Neural cell (in vitro differentiated cells): Measurements from ENCODE around the gene LEMD2. TPM values are rescaled to one million over a fixed set of nuclear protein-coding genes. Genes with fewer than 3 reads are reported as not detected.
A peak's percentile ranks its signal among the peaks of the same experiment; 100 is the strongest.

Experiments
- H2AFZ ChIP-seq: fragments of 200-600, 300-800 bp; sonication (generic), shearing (Covaris generic); 2 replicates; pipeline ENCODE4 v1.6.0; 2014; ENCODE audit warnings: low read depth, mild to moderate bottlenecking, antibody characterized with exemption, low read length, moderate library complexity
- H3F3A ChIP-seq: fragments of 200-600 bp; shearing (Covaris generic); 2 replicates; pipeline ENCODE4 v1.6.1; 2016; ENCODE audit warnings: mild to moderate bottlenecking, moderate library complexity, mixed read lengths, antibody characterized with exemption, low read length; ENCODE audit not compliant: insufficient read depth, poor library complexity, severe bottlenecking
- H3K27ac ChIP-seq: fragments of 200-600, 300-800 bp; sonication (generic), shearing (Covaris generic); 2 replicates; pipeline ENCODE4 v1.5.1; 2014; ENCODE audit warnings: mild to moderate bottlenecking, low read length, moderate library complexity
- H3K27me3 ChIP-seq: fragments of 300-800, 200-600 bp; sonication (generic), shearing (Covaris generic); 2 replicates; pipeline ENCODE4 v1.6.0; 2014; ENCODE audit warnings: mild to moderate bottlenecking, low read depth, low read length, moderate library complexity; ENCODE audit not compliant: insufficient read depth
- H3K36me3 ChIP-seq: fragments of 300-800, 200-600 bp; sonication (generic), shearing (Covaris generic); 2 replicates; pipeline ENCODE4 v1.5.1; 2014; ENCODE audit warnings: mild to moderate bottlenecking, antibody characterized with exemption, low read length, moderate library complexity; ENCODE audit not compliant: insufficient read depth
- H3K4me2 ChIP-seq: fragments of 300-800, 200-600 bp; sonication (generic), shearing (Covaris generic); 2 replicates; pipeline ENCODE4 v1.6.0; 2014; ENCODE audit warnings: mild to moderate bottlenecking, low read length
- H3K4me3 ChIP-seq: fragments of 300-800, 200-600 bp; sonication (generic), shearing (Covaris generic); 2 replicates; pipeline ENCODE4 v1.5.1; 2014; ENCODE audit warnings: mild to moderate bottlenecking, low read length, moderate library complexity
- H3K79me2 ChIP-seq: fragments of 200-600 bp; shearing (Covaris generic); replicated peaks from 2 replicates; pipeline ENCODE4 v1.6.0; 2014; ENCODE audit warnings: mild to moderate bottlenecking, low read length, moderate library complexity; ENCODE audit not compliant: insufficient read depth
- H3K9ac ChIP-seq: fragments of 300-800, 200-600 bp; sonication (generic), shearing (Covaris generic); 2 replicates; pipeline ENCODE4 v1.6.1; 2016; ENCODE audit warnings: mild to moderate bottlenecking, low read length, mixed read lengths
- H3K9me2 ChIP-seq: fragments of 200-600 bp; shearing (Covaris generic); 2 replicates; pipeline ENCODE4 v1.6.1; 2016; ENCODE audit warnings: mild to moderate bottlenecking, low read length, mixed read lengths; ENCODE audit not compliant: insufficient read depth
- H3K9me3 ChIP-seq: fragments of 200-600, 300-800 bp; sonication (generic), shearing (Covaris generic); 2 replicates; pipeline ENCODE4 v1.6.1; 2016; ENCODE audit warnings: mild to moderate bottlenecking, mixed run types, low read length, moderate library complexity, mixed read lengths
- H4K20me1 ChIP-seq: fragments of 200-600 bp; shearing (Covaris generic); 2 replicates; pipeline ENCODE4 v1.6.1; 2016; ENCODE audit warnings: mild to moderate bottlenecking, mixed run types; ENCODE audit not compliant: insufficient read depth
- CTCF ChIP-seq: fragments of 450-650 bp; IDR thresholded peaks from 2 replicates; pipeline ENCODE4 v1.5.1; 2014; ENCODE audit warnings: antibody characterized with exemption, mild to moderate bottlenecking, moderate library complexity; ENCODE audit not compliant: poor library complexity, severe bottlenecking
- EP300 ChIP-seq: fragments of 450-650 bp; conservative IDR thresholded peaks from 2 replicates; pipeline ENCODE4 v1.6.1; 2014; ENCODE audit warnings: antibody characterized with exemption, mild to moderate bottlenecking, moderate library complexity; ENCODE audit not compliant: poor library complexity, severe bottlenecking
- EZH2 ChIP-seq: fragments of 200-600, 300-800 bp; shearing (Covaris generic), sonication (generic); IDR thresholded peaks from 2 replicates; pipeline ENCODE4 v1.6.1; 2014; ENCODE audit warnings: antibody characterized with exemption, low read length, borderline replicate concordance, mild to moderate bottlenecking; ENCODE audit not compliant: insufficient read depth, poor library complexity, severe bottlenecking
- MXI1 ChIP-seq: fragments of 450-650 bp; conservative IDR thresholded peaks from 2 replicates; pipeline ENCODE4 v1.6.1; 2014; ENCODE audit warnings: antibody characterized with exemption, mild to moderate bottlenecking; ENCODE audit not compliant: poor library complexity, severe bottlenecking
- POLR2AphosphoS5 ChIP-seq: IDR thresholded peaks from 2 replicates; pipeline ENCODE4 v1.6.1; 2012
- RAD21 ChIP-seq: fragments of 450-650 bp; conservative IDR thresholded peaks from 2 replicates; pipeline ENCODE4 v1.6.1; 2014; ENCODE audit warnings: antibody characterized with exemption, mild to moderate bottlenecking, moderate library complexity
- REST ChIP-seq: IDR thresholded peaks from 2 replicates; pipeline ENCODE4 v1.6.1; 2012; ENCODE audit warnings: borderline replicate concordance
- SMC3 ChIP-seq: fragments of 450-650 bp; conservative IDR thresholded peaks from 2 replicates; pipeline ENCODE4 v1.6.1; 2014; ENCODE audit warnings: antibody characterized with exemption, mild to moderate bottlenecking, moderate library complexity; ENCODE audit not compliant: poor library complexity
- TAF1 ChIP-seq: IDR thresholded peaks from 2 replicates; pipeline ENCODE4 v1.6.1; 2012; ENCODE audit warnings: low read depth
- polyA plus RNA-seq: library from polyadenylated mRNA; depleted of rRNA; stranded (reverse); fragments of >200 nt; gene quantifications from 2 replicates; pipeline ENCODE4 v1.2.3, GENCODE V29; 2014

Gene LEMD2
- polyA plus RNA-seq, 1 donor from 2014 or later: 84.6 TPM

- Histone ChIP-seq H3K4me2 (no peak overlapping the region), H3K79me2 (no peaks in the 10 kb centered on the region), H3K27me3 (no peaks in the 10 kb centered on the region), H3F3A (no peaks in the 10 kb centered on the region), H2AFZ (peak overlapping the region; percentile 69), H3K9ac (no peak overlapping the region), H3K9me3 (no peaks in the 10 kb centered on the region), H4K20me1 (no peaks in the 10 kb centered on the region), H3K27ac (no peak overlapping the region), H3K9me2 (no peaks in the 10 kb centered on the region), H3K4me3 (no peak overlapping the region), H3K36me3 (no peaks in the 10 kb centered on the region)
- TF ChIP-seq MXI1: no peak
- no peak for TF ChIP-seq CTCF
- TF ChIP-seq TAF1: no peak
- TF ChIP-seq SMC3: no peak
- TF ChIP-seq REST: no peak
- no peak for TF ChIP-seq EZH2
- TF ChIP-seq EP300: no peak
- no peak for TF ChIP-seq POLR2AphosphoS5
- no peak for TF ChIP-seq RAD21
Measured at GRCh38 chr6:33815854-33816253, 26.9 kb upstream of the LEMD2 start.

GRCh38 chr6:33813990-33814985, 25.4 kb upstream of the LEMD2 start:
- TF ChIP-seq EZH2 (no peak), SMC3 (no peak)
- no peak overlapping the region for H3K27ac ChIP-seq
- peak overlapping the region; percentile 10 for H3K9ac ChIP-seq
- no peaks in the 10 kb centered on the region for H3K9me3 ChIP-seq
- H3K4me2 ChIP-seq: no peak overlapping the region
- no peaks in the 10 kb centered on the region for H3K36me3 ChIP-seq
- H4K20me1 ChIP-seq: no peaks in the 10 kb centered on the region
- H3K27me3 ChIP-seq: no peaks in the 10 kb centered on the region
- peak overlapping the region; percentile 32 for H2AFZ ChIP-seq
- H3F3A ChIP-seq: no peaks in the 10 kb centered on the region
- no peaks in the 10 kb centered on the region for H3K9me2 ChIP-seq
- no peaks in the 10 kb centered on the region for H3K79me2 ChIP-seq
- no peak overlapping the region for H3K4me3 ChIP-seq
